Measurements from ENCODE around the gene KCNG2. TPM values are rescaled to one million over a fixed set of nuclear protein-coding genes. Genes with fewer than 3 reads are reported as not detected.

KCNG2 gene
- total RNA-seq, 3 donors from 2014 or later (not counting 1 experiment from before 2014, with no cell fraction given): not detected

GRCh38 chr18:79867666-79868065 lies 69.9 kb downstream of the KCNG2 start:
- intact Hi-C loops (cut with micrococcal nuclease): no loop called here
- Mint-ChIP-seq H3K27ac (no peak overlapping the region), H3K36me3 (no peaks in the 10 kb centered on the region), H3K4me3 (no peak overlapping the region), H3K9me3 (no peaks in the 10 kb centered on the region), H3K27me3 (ENCODE audit: low read depth in 2 of 2) (no peaks in the 10 kb centered on the region), H3K4me1 (no peaks in the 10 kb centered on the region)
- no peaks in the 10 kb centered on the region for H3K36me3 ChIP-seq (ENCODE audit: control insufficient read depth, insufficient read depth, low read length)
- ATAC-seq (no peak), DNase-seq (no peak)
- no peaks in the 10 kb centered on the region for H3K4me1 ChIP-seq (ENCODE audit: control insufficient read depth, insufficient read depth, low read length)
- H3K4me3 ChIP-seq (ENCODE audit: low read length): no peak overlapping the region
- H3K27ac ChIP-seq (ENCODE audit: low read length): no peak overlapping the region
- TF ChIP-seq CTCF (IDR thresholded peaks at IDR 0.05): no peak
- H3K9me3 ChIP-seq (ENCODE audit: control insufficient read depth, insufficient read depth, low read length): no peaks in the 10 kb centered on the region
- WGBS (ENCODE audit: insufficient coverage): 91% methylated on average over 16 of the region's 16 CpGs
- H3K27me3 ChIP-seq (ENCODE audit: control insufficient read depth, insufficient read depth, low read length): no peaks in the 10 kb centered on the region

GRCh38 chr18:79868168-79868784 lies 70.5 kb downstream of the KCNG2 start:
- Mint-ChIP-seq H3K4me1 (no peaks in the 10 kb centered on the region), H3K36me3 (no peaks in the 10 kb centered on the region), H3K9me3 (no peaks in the 10 kb centered on the region), H3K27me3 (ENCODE audit: low read depth in 2 of 2) (no peaks in the 10 kb centered on the region), H3K27ac (no peak overlapping the region), H3K4me3 (no peak overlapping the region)
- DNase-seq: no peak
- 93% methylated on average over 29 of the region's 29 CpGs for WGBS (ENCODE audit: insufficient coverage)
- Histone ChIP-seq H3K4me1 (ENCODE audit: control insufficient read depth, insufficient read depth, low read length) (no peaks in the 10 kb centered on the region), H3K36me3 (ENCODE audit: control insufficient read depth, insufficient read depth, low read length) (no peaks in the 10 kb centered on the region), H3K9me3 (ENCODE audit: control insufficient read depth, insufficient read depth, low read length) (no peaks in the 10 kb centered on the region), H3K27ac (ENCODE audit: low read length) (no peak overlapping the region), H3K27me3 (ENCODE audit: control insufficient read depth, insufficient read depth, low read length) (no peaks in the 10 kb centered on the region), H3K4me3 (ENCODE audit: low read length) (no peak overlapping the region)
- intact Hi-C loops (cut with micrococcal nuclease): no loop called here
- ATAC-seq: no peak
- no peak for TF ChIP-seq CTCF (IDR thresholded peaks at IDR 0.05)

GRCh38 chr18:79868811-79869541 lies 71.2 kb downstream of the KCNG2 start:
- no peak for TF ChIP-seq CTCF (IDR thresholded peaks at IDR 0.05)
- no peaks in the 10 kb centered on the region for H3K9me3 Mint-ChIP-seq
- no peaks in the 10 kb centered on the region for H3K4me1 Mint-ChIP-seq
- no peak overlapping the region for H3K27ac ChIP-seq (ENCODE audit: low read length)
- DNase-seq (no peak), ATAC-seq (no peak)
- no peaks in the 10 kb centered on the region for H3K27me3 ChIP-seq (ENCODE audit: control insufficient read depth, insufficient read depth, low read length)
- H3K36me3 ChIP-seq (ENCODE audit: control insufficient read depth, insufficient read depth, low read length): no peaks in the 10 kb centered on the region
- no peaks in the 10 kb centered on the region for H3K27me3 Mint-ChIP-seq (ENCODE audit: low read depth in 2 of 2)
- intact Hi-C loops (cut with micrococcal nuclease): no loop called here
- no peak overlapping the region for H3K4me3 Mint-ChIP-seq
- WGBS (ENCODE audit: insufficient coverage): 90% methylated on average over 32 of the region's 32 CpGs
- H3K36me3 Mint-ChIP-seq: no peaks in the 10 kb centered on the region
- no peak overlapping the region for H3K4me3 ChIP-seq (ENCODE audit: low read length)
- H3K4me1 ChIP-seq (ENCODE audit: control insufficient read depth, insufficient read depth, low read length): no peaks in the 10 kb centered on the region
- H3K27ac Mint-ChIP-seq: no peak overlapping the region
- no peaks in the 10 kb centered on the region for H3K9me3 ChIP-seq (ENCODE audit: control insufficient read depth, insufficient read depth, low read length)

Data from natural killer cell (primary cell).